Natural killer cell (primary cell): ENCODE results near the gene FAXDC2. TPM values are rescaled to one million over a fixed set of nuclear protein-coding genes. Genes with fewer than 3 reads are reported as not detected.

Source experiments
- ATAC-seq, 3 donors: fragments of 150-1000 bp in 2 of 3; fragments of 200-7000 bp in 1 of 3; cut with Tn5 transposase; 1 replicate in 1 of 3; 2 replicates in 2 of 3; pipeline ENCODE4 v1.10.0; 2021; ENCODE audit warnings: mild to moderate bottlenecking in 2 of 3, moderate library complexity in 2 of 3
- DNase-seq, 2 donors: peaks; one replicate each; pipeline versions ENCODE4 v3.0.0 to v3.0.0-alpha.2; 2013 to 2021; ENCODE audit warnings: mixed read lengths in 1 of 2
- H3K27ac ChIP-seq: one replicate; pipeline ENCODE4 v1.5.1; 2013; ENCODE audit warnings: mild to moderate bottlenecking, low read length
- H3K27me3 ChIP-seq: one replicate; pipeline ENCODE4 v1.6.1; 2013; ENCODE audit warnings: low read length; ENCODE audit not compliant: control insufficient read depth, insufficient read depth
- H3K36me3 ChIP-seq: one replicate; pipeline ENCODE4 v1.6.1; 2013; ENCODE audit warnings: low read length; ENCODE audit not compliant: control insufficient read depth, insufficient read depth
- H3K4me1 ChIP-seq: one replicate; pipeline ENCODE4 v1.6.1; 2013; ENCODE audit warnings: low read length; ENCODE audit not compliant: control insufficient read depth, insufficient read depth
- H3K4me3 ChIP-seq: one replicate; pipeline ENCODE4 v1.5.1; 2013; ENCODE audit warnings: low read length
- H3K9me3 ChIP-seq: one replicate; pipeline ENCODE4 v1.6.1; 2013; ENCODE audit warnings: low read length; ENCODE audit not compliant: control insufficient read depth, insufficient read depth
- H3K27ac Mint-ChIP-seq, 2 donors: one replicate each; pipeline ENCODE4 v1.8.0; 2022; ENCODE audit warnings: mild to moderate bottlenecking in 2 of 2, mixed read lengths in 2 of 2, moderate library complexity in 1 of 2
- H3K27me3 Mint-ChIP-seq, 2 donors: one replicate each; pipeline ENCODE4 v1.8.0; 2022; ENCODE audit warnings: low read depth in 2 of 2, mixed read lengths in 2 of 2
- H3K36me3 Mint-ChIP-seq: one replicate; pipeline ENCODE4 v1.8.0; 2022; ENCODE audit warnings: mixed read lengths
- H3K4me1 Mint-ChIP-seq, 2 donors: one replicate each; pipeline ENCODE4 v1.8.0; 2022; ENCODE audit warnings: mixed read lengths in 2 of 2
- H3K4me3 Mint-ChIP-seq: one replicate; pipeline ENCODE4 v1.8.0; 2022; ENCODE audit warnings: mild to moderate bottlenecking, moderate library complexity, mixed read lengths
- H3K9me3 Mint-ChIP-seq, 2 donors: one replicate each; pipeline ENCODE4 v1.8.0; 2022; ENCODE audit warnings: mixed read lengths in 2 of 2
- whole genome bisulfite sequencing: methylation state at CpG from one replicate; pipeline ENCODE4 v1.1.7; 2013; ENCODE audit warnings: missing lambda C conversion rate; ENCODE audit not compliant: insufficient coverage; 5-methylcytosine and 5-hydroxymethylcytosine counted together
- intact Hi-C: fragments of 100-400 bp; cut with micrococcal nuclease; formaldehyde crosslinking; loops from one replicate; pipeline ENCODE4 v1.14.2; 2022
- total RNA-seq, 4 donors: library from RNA; stranded (reverse); fragments of 120-200 nt in 1 of 4; gene quantifications; one replicate each; pipeline versions ENCODE4 v1.2.3 to v1.2.4, GENCODE V29; 2013 to 2022
- TF ChIP-seq, protein P1 (sequence below): fragments of 200-600 bp; IDR thresholded peaks from one replicate; pipeline ENCODE4 v1.8.0; 2022; ENCODE audit warnings: antibody characterized with exemption

FAXDC2 gene
- total RNA-seq, 3 donors from 2014 or later (not counting 1 experiment from before 2014, with no cell fraction given), result 0.48 to 2.9 (median 1.4) TPM

- Histone ChIP-seq H3K27me3 (no peaks in the 10 kb centered on the region), H3K36me3 (peaks cover 55% of the 10 kb centered on the region), H3K9me3 (no peaks in the 10 kb centered on the region), H3K27ac (no peak overlapping the region), H3K4me3 (no peak overlapping the region), H3K4me1 (no peaks in the 10 kb centered on the region)
- peak overlapping the region in 1 of 2 donors; percentile 38 for H3K27ac Mint-ChIP-seq
- H3K4me3 Mint-ChIP-seq, result no peak overlapping the region
- H3K27me3 Mint-ChIP-seq, result no peaks in the 10 kb centered on the region
- TF ChIP-seq, protein P1, sequence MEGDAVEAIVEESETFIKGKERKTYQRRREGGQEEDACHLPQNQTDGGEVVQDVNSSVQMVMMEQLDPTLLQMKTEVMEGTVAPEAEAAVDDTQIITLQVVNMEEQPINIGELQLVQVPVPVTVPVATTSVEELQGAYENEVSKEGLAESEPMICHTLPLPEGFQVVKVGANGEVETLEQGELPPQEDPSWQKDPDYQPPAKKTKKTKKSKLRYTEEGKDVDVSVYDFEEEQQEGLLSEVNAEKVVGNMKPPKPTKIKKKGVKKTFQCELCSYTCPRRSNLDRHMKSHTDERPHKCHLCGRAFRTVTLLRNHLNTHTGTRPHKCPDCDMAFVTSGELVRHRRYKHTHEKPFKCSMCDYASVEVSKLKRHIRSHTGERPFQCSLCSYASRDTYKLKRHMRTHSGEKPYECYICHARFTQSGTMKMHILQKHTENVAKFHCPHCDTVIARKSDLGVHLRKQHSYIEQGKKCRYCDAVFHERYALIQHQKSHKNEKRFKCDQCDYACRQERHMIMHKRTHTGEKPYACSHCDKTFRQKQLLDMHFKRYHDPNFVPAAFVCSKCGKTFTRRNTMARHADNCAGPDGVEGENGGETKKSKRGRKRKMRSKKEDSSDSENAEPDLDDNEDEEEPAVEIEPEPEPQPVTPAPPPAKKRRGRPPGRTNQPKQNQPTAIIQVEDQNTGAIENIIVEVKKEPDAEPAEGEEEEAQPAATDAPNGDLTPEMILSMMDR, result no peak
- peak in 1 of 2 donors; percentile 42 for DNase-seq
- WGBS, result 91% methylated on average over 5 of the region's 5 CpGs
- peaks cover 10 to 17% of the 10 kb centered on the region in 2 donors for H3K4me1 Mint-ChIP-seq
- no peaks in the 10 kb centered on the region for H3K9me3 Mint-ChIP-seq
- ATAC-seq, result no peak
- intact Hi-C loops, result no loop called here
- H3K36me3 Mint-ChIP-seq, result peaks cover 21% of the 10 kb centered on the region
These were observed 18.3 kb upstream of the FAXDC2 start for GRCh38 chr5:154868702-154869101.

DNA sequence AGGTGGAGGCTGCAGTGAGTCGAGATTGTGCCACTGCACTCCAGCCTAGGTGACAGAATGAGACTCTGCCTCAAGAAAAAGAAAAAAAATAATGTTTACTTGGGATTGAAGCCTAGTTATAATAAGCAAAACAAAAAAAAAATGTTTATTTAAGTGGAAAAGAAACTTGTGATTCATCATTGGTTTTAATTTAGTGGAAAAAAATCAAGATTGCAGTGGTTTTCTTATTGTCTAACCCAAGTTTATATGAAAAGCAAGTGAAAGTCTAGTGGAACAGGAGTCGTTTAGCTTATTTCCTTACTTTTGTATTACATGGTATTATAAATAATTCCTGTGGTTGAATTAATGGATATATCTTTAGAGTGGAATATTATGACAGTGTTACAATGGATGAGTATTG, 16.4 kb upstream of the FAXDC2 start:
- no peaks in the 10 kb centered on the region for H3K27me3 Mint-ChIP-seq
- DNase-seq (no peak), ATAC-seq (no peak)
- peaks cover 11% of the 10 kb centered on the region for H3K36me3 Mint-ChIP-seq
- Histone ChIP-seq H3K27me3 (no peaks in the 10 kb centered on the region), H3K9me3 (no peaks in the 10 kb centered on the region), H3K4me3 (no peak overlapping the region), H3K36me3 (peaks cover 40% of the 10 kb centered on the region), H3K4me1 (peaks cover 6% of the 10 kb centered on the region), H3K27ac (no peak overlapping the region)
- TF ChIP-seq, protein P1, result no peak
- intact Hi-C loops, result no loop called here
- no peaks in the 10 kb centered on the region for H3K9me3 Mint-ChIP-seq
- 94% methylated on average over 1 of the region's 2 CpGs for WGBS
- peak overlapping the region in 1 of 2 donors; percentile 10 for H3K27ac Mint-ChIP-seq
- no peak overlapping the region for H3K4me3 Mint-ChIP-seq
- H3K4me1 Mint-ChIP-seq, result peaks cover 27 to 34% of the 10 kb centered on the region in 2 donors

- ATAC-seq (no peak), DNase-seq (no peak)
- TF ChIP-seq, protein P1, result no peak
- H3K36me3 Mint-ChIP-seq, result peaks cover 2% of the 10 kb centered on the region
- H3K4me1 ChIP-seq, result peaks cover 6% of the 10 kb centered on the region
- no peaks in the 10 kb centered on the region for H3K27me3 ChIP-seq
- H3K9me3 ChIP-seq, result no peaks in the 10 kb centered on the region
- 82% methylated on average over 5 of the region's 5 CpGs for WGBS
- H3K4me3 Mint-ChIP-seq, result no peak overlapping the region
- H3K27me3 Mint-ChIP-seq, result no peaks in the 10 kb centered on the region
- H3K27ac Mint-ChIP-seq, result peak overlapping the region in 1 of 2 donors; percentile 40
- H3K36me3 ChIP-seq, result peaks cover 31% of the 10 kb centered on the region
- H3K9me3 Mint-ChIP-seq, result no peaks in the 10 kb centered on the region
- peaks cover 35 to 46% of the 10 kb centered on the region in 2 donors for H3K4me1 Mint-ChIP-seq
- H3K27ac ChIP-seq, result no peak overlapping the region
- intact Hi-C loops, result no loop called here
- H3K4me3 ChIP-seq, result no peak overlapping the region
These were observed 15.2 kb upstream of the FAXDC2 start for GRCh38 chr5:154865466-154866184.
